Glutamatergic neuron (in vitro differentiated cells): ENCODE measurements around the gene MIXL1. TPM values are rescaled to one million over a fixed set of nuclear protein-coding genes. Genes with fewer than 3 reads are reported as not detected.
A peak's percentile ranks its signal among the peaks of the same experiment; 100 is the strongest.

Experiments used
- DNase-seq: peaks from one replicate; pipeline ENCODE4 v3.0.0; 2022
- H3K27ac Mint-ChIP-seq: one replicate; pipeline ENCODE4 v1.8.0; 2020; ENCODE audit warnings: mild to moderate bottlenecking, mixed read lengths, inconsistent platforms; ENCODE audit not compliant: unreplicated experiment
- H3K27me3 Mint-ChIP-seq: one replicate; pipeline ENCODE4 v1.8.0; 2020; ENCODE audit warnings: mild to moderate bottlenecking, moderate library complexity, mixed read lengths, inconsistent platforms; ENCODE audit not compliant: unreplicated experiment
- H3K36me3 Mint-ChIP-seq: one replicate; pipeline ENCODE4 v1.8.0; 2020; ENCODE audit warnings: mild to moderate bottlenecking, mixed read lengths, inconsistent platforms; ENCODE audit not compliant: unreplicated experiment
- H3K4me1 Mint-ChIP-seq: one replicate; pipeline ENCODE4 v1.8.0; 2020; ENCODE audit warnings: mild to moderate bottlenecking, low read depth, mixed read lengths, inconsistent platforms; ENCODE audit not compliant: unreplicated experiment
- H3K4me3 Mint-ChIP-seq: one replicate; pipeline ENCODE4 v1.8.0; 2020; ENCODE audit warnings: mild to moderate bottlenecking, mixed read lengths, inconsistent platforms; ENCODE audit not compliant: unreplicated experiment
- H3K9me3 Mint-ChIP-seq: one replicate; pipeline ENCODE4 v1.8.0; 2020; ENCODE audit warnings: mild to moderate bottlenecking, moderate library complexity, mixed read lengths, inconsistent platforms; ENCODE audit not compliant: unreplicated experiment
- total RNA-seq: library from RNA; stranded (reverse); fragmentation: NEBNext Ultra II Directional; extraction: Animal tissue kit (Norgen Biotek cat#: 25700); gene quantifications from one replicate; pipeline ENCODE4 v1.2.1, GENCODE V29; 2021; ENCODE audit not compliant: unreplicated experiment
- TF ChIP-seq, protein P1 (sequence below): fragments of 200-600 bp; sonication (generic); IDR thresholded peaks from one replicate; pipeline ENCODE4 v1.5.0; 2021; ENCODE audit not compliant: partially characterized antibody, unreplicated experiment

The MIXL1 gene
- total RNA-seq, 1 donor from 2014 or later = 0.54 TPM

DNA sequence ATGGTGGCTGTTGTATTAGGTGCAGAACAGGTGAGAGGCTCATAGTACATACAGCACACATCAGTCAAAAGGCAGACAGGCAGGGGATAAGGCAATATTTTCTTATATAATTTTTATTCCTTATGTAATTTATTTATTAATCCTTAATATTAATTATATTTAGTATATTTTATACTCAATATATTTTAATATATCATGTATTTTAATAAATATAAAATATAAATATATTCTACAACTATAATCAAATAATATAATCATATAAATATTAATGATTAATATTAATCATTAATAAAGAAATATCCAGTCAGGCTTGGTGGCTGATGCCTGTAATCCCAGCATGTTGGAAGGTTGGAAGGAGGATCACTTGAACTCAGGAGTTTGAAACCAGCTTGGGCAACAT is 19.3 kb upstream of the MIXL1 start:
- Mint-ChIP-seq H3K27me3 (no peaks in the 10 kb centered on the region), H3K9me3 (peaks cover 2% of the 10 kb centered on the region), H3K27ac (peak overlapping the region; percentile 70)

DNA sequence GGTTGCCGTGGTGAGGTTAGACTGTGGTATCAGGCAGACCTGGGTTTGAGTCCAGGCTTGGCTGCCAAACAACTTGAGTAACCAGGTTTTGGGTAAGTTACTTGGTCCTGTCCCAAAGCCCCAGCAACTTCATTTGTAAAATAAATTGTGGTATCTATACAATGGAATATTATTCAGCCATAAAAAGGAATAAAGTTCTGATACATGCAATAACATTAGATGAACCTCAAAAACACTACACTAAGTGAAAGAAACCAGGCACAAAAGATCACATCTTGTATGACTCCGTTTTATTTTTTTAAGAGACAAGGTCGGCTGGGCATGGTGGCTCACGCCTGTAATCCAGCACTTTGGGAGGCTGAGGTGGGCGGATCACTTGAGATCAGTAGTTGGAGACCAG is 16.4 kb upstream of the MIXL1 start:
- peaks cover 2% of the 10 kb centered on the region for H3K9me3 Mint-ChIP-seq
- no peaks in the 10 kb centered on the region for H3K27me3 Mint-ChIP-seq
- H3K36me3 Mint-ChIP-seq = no peaks in the 10 kb centered on the region
- H3K27ac Mint-ChIP-seq = no peak overlapping the region
- TF ChIP-seq, protein P1, sequence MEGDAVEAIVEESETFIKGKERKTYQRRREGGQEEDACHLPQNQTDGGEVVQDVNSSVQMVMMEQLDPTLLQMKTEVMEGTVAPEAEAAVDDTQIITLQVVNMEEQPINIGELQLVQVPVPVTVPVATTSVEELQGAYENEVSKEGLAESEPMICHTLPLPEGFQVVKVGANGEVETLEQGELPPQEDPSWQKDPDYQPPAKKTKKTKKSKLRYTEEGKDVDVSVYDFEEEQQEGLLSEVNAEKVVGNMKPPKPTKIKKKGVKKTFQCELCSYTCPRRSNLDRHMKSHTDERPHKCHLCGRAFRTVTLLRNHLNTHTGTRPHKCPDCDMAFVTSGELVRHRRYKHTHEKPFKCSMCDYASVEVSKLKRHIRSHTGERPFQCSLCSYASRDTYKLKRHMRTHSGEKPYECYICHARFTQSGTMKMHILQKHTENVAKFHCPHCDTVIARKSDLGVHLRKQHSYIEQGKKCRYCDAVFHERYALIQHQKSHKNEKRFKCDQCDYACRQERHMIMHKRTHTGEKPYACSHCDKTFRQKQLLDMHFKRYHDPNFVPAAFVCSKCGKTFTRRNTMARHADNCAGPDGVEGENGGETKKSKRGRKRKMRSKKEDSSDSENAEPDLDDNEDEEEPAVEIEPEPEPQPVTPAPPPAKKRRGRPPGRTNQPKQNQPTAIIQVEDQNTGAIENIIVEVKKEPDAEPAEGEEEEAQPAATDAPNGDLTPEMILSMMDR = no peak
- H3K4me3 Mint-ChIP-seq = no peak overlapping the region
- no peak for DNase-seq
- peaks cover 17% of the 10 kb centered on the region for H3K4me1 Mint-ChIP-seq

More for the DNA sequence above, 19.3 kb upstream of the MIXL1 start:
- TF ChIP-seq, protein P1 = no peak
- Mint-ChIP-seq H3K36me3 (no peaks in the 10 kb centered on the region), H3K4me1 (peaks cover 7% of the 10 kb centered on the region), H3K4me3 (no peak overlapping the region)
- DNase-seq = no peak

DNA sequence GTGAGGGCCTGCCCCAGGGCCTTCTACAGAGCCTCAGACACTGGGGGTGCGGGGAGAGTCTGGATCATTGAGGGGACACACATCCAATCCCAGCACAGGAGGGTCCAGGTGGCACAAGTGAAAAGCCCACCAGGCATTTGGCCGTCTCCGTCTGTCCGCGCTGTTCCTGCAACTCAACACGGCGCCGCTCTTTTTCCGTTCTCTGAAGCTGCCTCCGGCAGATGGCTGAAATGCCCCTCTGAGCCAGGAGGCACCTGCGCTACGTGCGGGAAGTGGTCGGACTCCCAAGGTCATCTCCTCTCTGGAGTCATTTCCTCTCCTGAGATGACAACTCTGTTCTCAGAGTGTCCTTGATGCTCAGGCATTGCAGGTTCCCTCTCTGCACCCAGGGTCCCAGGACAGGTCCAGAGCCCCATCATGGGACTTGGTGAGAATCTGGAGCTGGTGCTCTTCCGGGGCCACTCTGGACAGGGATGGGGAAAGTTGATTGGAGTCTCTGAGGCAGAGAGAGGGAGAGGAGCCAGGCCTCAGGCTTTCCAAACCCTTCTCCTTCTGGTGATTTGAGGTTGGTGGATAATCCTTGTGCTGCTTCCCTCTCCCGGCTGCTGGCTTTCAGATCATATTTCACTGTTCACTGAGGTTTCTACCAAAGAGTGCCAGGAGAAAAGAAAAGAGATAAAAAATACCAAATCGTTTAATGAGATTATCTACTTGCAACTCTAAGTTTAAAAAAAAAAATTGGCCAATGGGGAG is 14.0 kb upstream of the MIXL1 start:
- no peaks in the 10 kb centered on the region for H3K36me3 Mint-ChIP-seq
- DNase-seq = no peak
- peaks cover 2% of the 10 kb centered on the region for H3K9me3 Mint-ChIP-seq
- TF ChIP-seq, protein P1 = no peak
- no peak overlapping the region for H3K27ac Mint-ChIP-seq
- peaks cover 9% of the 10 kb centered on the region for H3K4me1 Mint-ChIP-seq
- H3K27me3 Mint-ChIP-seq = no peaks in the 10 kb centered on the region
- H3K4me3 Mint-ChIP-seq = peak overlapping the region; percentile 20

DNA sequence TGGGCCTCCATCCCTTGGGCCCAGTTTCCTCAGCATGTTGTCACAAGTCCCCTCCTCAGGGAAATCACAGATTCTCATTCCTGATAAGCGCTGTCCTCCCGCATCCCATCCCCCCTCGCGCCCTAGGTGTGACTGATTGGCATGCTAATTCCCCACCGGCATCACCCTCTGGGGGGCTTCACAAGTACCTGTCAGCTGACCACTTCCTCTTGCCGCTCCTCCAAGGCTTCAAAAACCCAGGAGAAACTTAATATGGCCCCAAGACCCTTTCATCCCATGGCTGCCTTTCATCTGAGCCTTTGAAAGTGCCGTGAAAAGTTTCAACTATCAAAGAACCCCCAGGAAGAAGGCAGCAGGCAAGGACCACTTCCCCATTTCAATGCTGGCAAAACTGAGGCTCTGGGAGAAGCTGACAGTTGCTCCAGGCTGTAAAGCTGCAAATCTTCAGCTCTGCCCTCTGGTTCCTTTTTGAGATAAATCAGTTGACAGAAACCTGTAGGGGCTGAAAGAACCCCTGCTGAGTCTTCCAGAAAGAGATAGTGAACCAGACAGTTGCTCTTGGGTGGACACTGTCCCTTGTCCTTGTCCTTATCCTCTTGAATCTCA is 12.8 kb upstream of the MIXL1 start:
- Mint-ChIP-seq H3K9me3 (peaks cover 6% of the 10 kb centered on the region), H3K4me3 (no peak overlapping the region), H3K27ac (no peak overlapping the region), H3K36me3 (no peaks in the 10 kb centered on the region), H3K4me1 (peaks cover 16% of the 10 kb centered on the region), H3K27me3 (peaks cover 1% of the 10 kb centered on the region)
- TF ChIP-seq, protein P1 = no peak
- no peak for DNase-seq
